NCI-H1694 (cell line): ENCODE results near the gene LDB1.

Experiments used
- DNase-seq: peaks from one replicate; lab custom pipeline; 2025; lab: John Stamatoyannopoulos, UW

LDB1 gene

GRCh38 chr10:102134416-102134815, 14.2 kb upstream of the LDB1 start:
- no peak for DNase-seq

GRCh38 chr10:102133373-102134195, 13.4 kb upstream of the LDB1 start:
- peak; percentile 23 for DNase-seq

GRCh38 chr10:102132563-102133372, 12.6 kb upstream of the LDB1 start, which contains the start of gene PPRC1:
PPRC1 (plus strand) TSS chr10:102133040; CDS start chr10:102133069, 29 bp downstream.
- peak; percentile 96 for DNase-seq

DNA sequence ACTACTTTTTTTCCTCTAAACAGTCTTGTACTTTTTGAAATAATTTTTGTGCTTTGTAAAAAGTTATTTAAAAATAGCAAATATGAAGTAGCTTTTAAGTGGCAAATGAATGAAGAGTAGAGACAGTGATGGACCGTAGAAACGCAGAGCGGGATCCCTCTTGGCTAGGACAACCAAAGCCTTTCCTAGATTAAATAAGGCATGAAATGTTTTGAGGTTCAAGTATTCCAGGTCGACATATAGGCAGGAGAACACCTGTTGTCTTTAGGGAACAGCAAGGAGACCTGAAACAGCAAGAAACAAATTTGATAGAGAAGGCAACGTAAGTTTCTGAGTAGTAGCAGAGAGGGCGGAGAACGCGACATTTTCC, 12.0 kb upstream of the LDB1 start:
- DNase-seq = no peak

DNA sequence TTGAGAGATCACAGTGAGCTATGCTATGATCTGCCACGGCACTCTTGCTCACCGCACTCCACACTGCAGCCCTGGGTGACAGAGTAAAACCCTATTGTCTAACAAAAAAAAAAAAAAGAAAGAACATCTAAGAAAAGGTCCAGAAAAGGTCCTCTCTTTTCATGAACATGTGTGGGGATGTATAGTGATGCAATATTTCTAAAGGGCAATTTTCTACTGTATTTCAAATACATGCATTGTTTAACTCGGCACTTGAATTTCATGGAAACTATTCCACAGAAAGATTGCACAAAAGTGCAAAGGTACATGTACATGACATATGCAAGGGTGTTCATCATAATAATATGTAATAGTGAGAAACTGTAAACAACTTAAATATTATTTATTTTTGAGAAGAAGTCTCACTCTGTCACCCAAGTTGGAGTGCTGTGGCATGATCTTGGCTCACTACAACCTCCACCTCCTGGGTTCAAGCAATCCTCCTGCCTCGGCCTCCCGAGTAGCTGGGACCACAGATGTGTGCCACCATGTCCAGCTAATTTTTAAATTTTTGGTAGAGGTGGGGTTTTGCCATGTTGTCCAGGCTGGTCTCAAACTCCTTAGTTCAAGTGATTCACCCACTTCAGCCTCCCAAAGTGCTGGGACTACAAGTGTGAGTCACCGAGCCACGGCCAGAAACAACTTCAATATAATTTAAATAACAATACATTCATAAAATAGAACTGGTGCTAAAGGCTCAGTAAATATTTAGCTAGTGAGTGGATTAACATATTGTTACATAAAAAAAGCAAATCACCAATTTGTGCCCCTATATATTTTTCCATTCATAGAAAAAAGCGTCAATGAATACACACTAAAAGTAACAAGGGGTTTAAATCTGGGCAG, 11.4 kb upstream of the LDB1 start:
- DNase-seq = no peak

- DNase-seq = no peak
Observed at GRCh38 chr10:102123223-102123622, 3.1 kb upstream of the LDB1 start.

DNA sequence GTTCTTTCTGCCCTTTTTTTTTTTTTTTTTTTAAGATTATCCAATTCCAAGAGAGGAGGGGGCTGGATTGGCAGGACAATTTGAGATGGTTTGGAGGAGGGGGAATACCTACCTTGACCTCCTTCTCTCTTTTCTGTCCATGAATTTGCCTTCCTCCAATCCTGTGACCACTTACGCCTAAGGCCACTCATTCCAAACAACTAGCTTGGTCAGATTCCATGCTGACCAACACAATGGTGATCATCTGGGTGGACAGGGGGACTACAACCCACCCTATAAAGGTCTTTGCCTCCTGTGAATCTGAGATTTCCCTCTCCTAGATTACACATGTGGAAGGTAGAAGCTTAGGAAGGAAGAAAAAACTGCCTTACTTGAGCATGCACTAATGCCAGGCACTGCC, 2.3 kb upstream of the LDB1 start:
- no peak for DNase-seq

DNA sequence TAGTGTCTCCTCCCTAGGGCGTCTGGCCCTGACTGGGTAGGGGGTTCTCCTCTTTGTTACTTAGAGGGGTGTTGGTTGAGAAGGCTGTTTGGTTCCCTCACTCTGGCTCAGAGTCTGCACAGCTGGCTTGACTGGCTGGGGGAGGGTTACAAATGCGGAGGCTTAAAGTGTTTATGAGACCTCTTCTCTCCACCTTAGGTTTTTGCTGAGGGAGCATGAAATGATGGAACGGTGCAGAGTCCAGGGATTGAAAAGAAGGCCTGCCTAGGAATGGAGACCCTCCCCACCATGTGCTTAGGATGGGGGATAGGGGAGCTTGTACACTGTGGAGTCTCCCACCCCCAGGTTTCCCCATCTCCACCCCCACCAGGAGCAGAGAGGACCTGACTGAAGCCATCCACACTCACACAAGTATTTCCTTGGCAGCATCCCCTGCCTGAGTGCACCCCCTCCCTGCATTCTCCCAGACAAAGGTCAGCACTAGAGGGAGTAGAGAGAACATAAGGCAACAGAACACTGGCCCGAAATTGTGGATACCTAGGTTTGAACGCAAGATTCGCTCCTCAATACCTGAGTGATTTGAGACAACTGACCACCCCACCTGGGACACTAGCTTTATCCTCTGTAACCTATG, 1.7 kb upstream of the LDB1 start:
- DNase-seq = no peak

GRCh38 chr10:102120991-102121738, 997 bp upstream of the LDB1 start:
- no peak for DNase-seq

GRCh38 chr10:102119417-102120141, 589 bp downstream of the LDB1 start:
- no peak for DNase-seq

DNA sequence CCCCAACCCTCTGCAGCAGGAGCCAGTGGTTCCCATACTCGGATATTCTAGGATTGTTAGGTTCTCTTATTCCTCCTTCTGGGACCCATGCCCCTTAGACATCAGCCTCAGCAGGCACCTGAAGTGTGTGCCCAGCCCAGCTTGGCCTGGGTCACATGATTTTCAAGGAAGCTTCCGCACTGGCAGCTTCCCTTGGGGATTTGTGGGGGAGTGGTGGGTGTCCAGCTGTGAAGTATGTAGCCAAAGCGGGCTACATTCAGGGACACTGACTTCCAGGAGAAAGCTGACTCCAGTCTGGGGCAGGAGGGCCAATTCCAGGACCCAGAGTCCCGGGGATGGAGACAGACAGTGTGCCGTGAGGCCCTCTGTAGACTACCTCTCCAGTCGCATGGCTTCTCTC, 1.3 kb downstream of the LDB1 start:
- DNase-seq = no peak

DNA sequence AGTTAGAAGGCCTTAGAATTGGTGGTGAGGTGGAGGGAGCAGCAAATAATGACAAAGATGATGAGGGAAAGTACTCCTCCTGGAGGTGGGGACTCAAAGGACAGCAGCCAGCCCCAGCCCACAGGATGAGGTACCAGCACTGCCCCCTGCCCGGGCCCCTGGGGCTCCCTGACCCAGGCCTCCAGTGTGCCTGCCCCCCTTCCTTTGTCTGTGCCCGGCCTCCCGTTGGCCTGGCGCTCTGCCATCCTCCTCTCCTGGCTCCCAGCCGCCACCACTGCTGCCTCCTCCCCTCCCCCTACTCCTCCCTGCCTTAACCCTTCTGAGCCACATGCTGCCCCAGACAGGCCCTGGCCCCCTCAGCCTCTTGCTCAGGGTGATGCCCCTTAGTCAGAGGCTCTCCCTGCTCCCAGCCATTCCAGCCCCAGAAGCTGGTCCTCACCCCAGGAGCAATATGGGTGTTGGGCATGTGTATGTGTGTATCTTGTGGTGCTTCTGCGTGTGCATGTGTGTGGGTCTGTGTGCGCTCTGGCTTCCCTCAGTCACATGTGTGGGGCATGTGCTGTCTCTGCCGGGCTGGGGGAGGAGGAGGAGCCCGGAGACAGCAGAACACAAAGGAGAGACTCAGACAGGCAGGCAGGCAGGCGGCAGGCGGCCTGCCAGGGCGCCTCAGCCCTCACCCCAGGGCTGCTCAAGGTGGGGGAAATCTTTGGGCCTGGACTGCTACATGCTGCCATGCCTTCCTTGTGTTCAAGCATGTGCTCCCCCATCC, 2.6 kb downstream of the LDB1 start:
- peak; percentile 71 for DNase-seq

DNA sequence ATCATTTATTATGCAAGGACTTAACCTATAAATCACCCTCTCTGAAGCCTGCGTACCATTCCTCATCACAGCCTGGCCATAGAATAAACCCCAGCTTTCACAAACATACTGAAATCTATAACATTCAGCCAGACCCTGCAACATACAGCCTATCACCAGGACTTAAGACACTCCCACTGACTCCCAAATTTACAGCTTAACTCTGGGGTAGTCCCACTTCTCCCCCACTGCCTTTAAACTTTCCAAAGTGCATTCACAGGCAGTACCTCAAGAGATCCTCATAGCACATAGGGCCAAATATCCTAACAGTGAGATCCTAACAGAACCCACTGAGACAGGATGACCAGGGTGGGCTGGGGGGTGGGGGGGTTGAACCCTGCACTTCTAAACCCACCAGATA, 3.5 kb downstream of the LDB1 start:
- no peak for DNase-seq

DNA sequence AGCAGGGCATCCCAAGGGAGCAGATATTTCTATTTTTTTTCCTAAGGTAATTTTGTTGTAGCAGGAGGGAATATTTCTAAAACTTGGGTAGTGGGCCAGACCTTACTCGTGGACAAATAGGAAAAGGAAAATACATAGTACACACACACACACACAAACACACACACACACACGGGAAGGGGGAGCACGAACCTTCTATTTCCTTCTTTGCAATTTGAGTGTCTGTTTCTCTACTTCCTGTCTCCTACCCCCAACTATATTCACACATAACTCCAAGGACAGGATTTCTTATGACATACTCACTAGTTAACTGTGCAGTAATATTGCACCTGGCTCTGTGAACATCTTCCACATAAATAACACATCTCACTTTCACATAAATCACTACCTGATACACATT, 4.4 kb downstream of the LDB1 start:
- DNase-seq = no peak

DNA sequence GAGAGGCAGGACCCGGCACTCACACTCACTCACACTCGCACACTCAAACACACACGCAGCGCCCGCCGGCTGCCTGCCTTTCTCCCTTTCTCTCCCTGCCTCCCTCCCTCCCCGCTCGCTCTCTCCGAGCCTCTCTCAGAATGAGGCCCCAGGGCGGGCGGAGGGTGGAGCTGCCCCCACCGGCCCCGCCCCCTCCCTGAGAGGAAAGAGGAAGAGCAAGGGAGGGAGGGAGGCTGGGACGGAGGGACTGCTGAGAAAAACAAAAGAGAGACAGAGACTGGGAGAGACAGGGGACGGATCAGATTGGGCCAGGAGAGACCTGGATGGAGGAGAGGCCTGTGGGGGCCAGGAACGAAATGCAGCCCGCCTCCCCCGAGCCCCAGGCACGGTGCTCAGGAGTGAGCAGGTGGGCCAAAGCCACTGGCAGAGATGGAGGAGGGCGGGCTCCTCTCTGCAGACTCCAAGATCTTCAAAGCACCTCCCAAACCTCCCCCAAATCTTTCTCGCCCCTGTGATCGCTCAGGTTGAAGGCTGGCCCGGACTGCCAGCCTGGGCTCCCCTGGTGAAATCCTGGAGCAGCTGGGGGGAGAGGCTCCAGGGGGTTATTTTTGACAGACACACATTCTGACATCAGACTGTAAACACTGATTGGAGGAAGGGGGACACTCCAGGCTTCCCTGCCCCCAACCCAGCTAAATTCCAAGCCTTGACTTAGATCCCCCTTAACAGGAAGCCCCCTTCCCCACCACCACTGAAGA, 5.1 kb downstream of the LDB1 start:
- DNase-seq = peak; percentile 54

DNA sequence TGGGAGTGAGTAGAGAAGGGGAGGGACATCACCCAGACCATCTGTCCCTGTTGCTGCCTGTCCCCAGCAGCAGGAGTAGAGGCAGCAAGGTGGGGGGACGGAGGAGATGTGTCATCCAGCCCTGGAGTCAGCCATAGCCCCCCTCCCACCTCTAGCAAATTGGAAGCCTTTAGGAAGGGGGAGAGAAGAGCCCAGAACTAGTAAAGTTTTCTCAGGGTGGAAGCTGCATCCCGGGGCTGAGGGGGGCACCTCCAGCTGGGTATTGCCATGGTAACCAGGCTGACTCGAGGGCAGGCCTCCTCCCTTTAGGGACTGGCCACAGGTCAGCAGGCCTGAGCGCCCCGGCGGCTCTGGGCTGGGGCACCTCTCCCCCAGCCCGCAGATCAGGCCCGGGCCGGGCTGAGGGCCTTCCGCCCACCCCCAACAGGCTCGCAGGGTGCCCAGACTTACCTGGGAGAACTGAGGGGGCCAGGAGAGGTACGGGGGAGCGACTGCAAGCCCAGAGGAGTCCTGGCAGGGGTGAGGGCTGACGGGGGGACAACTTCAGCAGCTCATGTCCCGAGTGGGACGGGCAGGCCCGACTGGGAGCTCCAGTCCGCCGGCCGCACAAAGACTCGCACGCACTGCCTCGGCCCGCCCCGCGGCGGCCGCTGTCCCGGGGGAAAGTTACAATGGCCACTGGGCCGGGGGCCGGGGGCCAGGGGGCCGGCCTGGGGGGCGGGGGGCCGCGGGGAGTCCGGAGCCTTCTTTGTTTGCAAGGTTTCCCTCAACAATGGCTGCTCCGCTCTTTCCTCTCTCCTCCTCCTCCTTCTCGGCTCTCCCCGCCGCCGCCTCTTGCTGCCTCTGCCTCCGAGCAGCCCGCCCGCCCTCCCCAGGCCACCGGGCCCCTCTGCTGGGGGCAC, 6.0 kb downstream of the LDB1 start:
- peak; percentile 57 for DNase-seq

- no peak for DNase-seq
Observed at GRCh38 chr10:102113261-102113955, 6.8 kb downstream of the LDB1 start.
